Skeletal muscle cell (primary cell): ENCODE data around the gene SSRP1.

Experiments used
- DNase-seq: peaks from one replicate; pipeline ENCODE4 v3.0.0-alpha.2; 2010; ENCODE audit warnings: low read depth
- H3K4me3 ChIP-seq: 2 replicates; pipeline ENCODE4 v1.5.1; 2011; ENCODE audit warnings: low read depth, mild to moderate bottlenecking, control low read depth, low read length, moderate library complexity

Gene SSRP1

GRCh38 chr11:57321388-57322255, 14.1 kb downstream of the SSRP1 start:
- DNase-seq = no peak
- peak overlapping the region; percentile 94 for H3K4me3 ChIP-seq

DNA sequence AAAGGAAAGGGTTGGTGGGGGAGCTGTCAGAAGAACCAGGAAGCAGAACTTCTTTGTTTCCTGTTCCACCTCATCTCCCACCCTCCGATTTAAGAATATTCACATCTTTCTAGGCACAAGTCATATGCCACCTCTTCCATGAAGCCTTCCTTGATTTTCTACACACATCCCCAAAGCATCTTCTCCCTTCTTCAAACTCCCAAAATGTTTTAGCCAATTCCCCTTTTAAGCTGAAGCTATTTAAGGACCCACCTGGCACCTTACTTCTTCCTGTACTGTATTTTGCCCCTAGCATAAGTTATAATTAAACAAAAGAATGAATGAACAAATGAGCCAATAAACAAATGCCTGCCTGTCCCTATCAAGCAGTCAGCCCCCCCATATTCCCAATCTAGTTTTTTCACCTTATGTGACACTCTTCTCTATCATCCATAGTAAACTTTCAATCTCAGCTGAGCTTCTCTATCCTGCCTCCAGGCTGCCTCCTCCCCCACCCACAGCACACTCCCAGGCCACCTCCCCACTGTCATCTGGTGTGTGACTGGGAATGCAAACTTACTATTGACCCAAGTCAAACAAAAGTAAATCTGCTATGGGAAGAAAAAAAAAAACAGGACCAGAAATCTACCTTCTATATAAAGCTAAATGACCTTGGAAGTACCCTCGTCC, 14.8 kb downstream of the SSRP1 start:
- no peak for DNase-seq
- peak overlapping the region; percentile 94 for H3K4me3 ChIP-seq

DNA sequence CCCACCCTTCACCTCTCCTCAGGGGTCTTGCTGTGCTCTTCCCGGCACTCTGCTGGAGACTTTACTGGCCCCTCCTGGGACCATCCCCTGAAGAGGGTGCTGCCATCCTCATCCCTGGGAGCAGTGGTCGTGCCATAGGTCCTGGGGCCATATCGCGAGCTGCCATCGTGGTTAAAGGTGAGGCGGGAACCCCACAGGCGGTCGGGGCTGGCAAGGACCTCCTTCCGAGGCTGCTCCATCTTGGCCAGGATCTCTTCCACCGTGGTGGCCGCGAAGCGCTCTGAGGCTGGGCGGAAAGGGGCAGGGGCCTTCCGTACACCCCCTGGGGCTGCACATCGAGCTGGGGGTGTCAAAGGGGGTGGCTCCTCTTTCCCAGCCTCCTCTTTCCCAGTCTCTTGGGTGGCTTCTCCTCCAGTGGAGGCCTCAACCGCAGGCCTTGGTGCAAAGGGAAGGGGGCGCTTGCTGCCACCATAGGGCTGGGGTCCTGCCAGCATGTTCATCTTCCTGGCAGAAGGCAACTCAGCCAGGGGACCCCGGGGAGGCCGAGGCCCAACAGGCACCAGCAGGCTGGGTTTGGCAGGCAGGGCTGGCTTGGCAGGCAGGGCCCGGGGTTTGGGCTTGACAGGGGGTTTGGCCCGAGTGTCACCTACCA, 15.5 kb downstream of the SSRP1 start:
- H3K4me3 ChIP-seq = peak overlapping the region; percentile 5

DNA sequence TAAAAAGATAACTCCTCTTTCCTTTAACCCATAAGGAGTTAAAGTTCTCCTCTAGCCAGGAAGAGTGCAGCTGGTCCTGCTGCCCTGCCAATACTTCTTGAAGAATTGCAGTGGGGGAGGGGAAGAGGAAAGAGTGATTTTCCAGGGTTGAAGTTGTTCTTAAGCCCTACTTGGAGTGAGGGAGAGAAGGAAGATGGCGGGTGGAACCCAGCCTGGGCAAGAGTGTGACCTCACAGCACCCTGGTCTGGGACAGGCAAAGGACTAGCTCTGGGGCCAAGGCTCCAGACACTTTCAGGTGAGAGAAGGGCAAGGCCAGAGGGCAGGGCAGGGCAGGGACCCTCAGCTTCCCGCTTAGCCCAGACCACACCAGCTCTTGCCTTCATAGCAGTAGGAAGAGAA, 17.5 kb downstream of the SSRP1 start:
- no peak for DNase-seq
- no peak overlapping the region for H3K4me3 ChIP-seq

More for the DNA sequence above, 15.5 kb downstream of the SSRP1 start:
- no peak for DNase-seq

DNA sequence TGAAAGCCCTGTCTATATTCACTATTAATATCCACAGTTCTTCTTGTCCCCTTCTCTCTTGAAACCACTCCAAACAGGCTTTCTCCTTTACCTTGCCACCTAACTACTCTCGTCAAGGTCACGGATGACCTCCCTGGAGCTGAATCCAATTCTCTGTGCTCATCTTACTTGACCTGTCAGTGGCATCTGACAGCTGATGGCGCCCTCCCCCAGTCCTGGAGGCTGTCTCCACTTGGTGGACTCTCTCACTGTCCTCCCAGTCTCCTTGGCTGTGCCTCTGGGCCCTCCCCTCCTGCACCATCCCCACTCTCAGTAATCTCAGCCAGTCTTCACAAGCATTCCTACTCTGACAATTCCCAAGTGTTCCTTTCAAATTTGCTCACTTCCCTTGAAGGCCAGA, 19.7 kb downstream of the SSRP1 start:
- no peak overlapping the region for H3K4me3 ChIP-seq
- no peak for DNase-seq

DNA sequence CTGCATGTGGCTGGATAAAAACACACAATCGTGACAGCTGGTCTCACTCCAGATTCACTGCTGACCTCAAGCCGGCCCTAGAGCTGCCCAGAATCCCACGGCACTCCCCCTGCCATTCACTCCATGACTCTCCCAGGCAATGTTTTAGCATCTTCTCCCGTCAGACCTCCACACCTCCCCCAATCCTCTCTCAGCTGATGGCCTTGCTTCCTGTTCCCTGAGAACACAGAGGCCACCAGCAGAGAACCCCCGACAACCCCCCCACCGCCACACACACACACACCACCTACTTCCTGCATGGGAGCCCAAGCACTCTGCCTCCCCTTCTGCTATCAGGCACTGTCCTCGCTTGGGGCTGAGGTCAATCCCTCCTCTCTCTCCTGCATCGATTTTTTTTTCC, 20.2 kb downstream of the SSRP1 start:
- DNase-seq = no peak
- H3K4me3 ChIP-seq = no peak overlapping the region

DNA sequence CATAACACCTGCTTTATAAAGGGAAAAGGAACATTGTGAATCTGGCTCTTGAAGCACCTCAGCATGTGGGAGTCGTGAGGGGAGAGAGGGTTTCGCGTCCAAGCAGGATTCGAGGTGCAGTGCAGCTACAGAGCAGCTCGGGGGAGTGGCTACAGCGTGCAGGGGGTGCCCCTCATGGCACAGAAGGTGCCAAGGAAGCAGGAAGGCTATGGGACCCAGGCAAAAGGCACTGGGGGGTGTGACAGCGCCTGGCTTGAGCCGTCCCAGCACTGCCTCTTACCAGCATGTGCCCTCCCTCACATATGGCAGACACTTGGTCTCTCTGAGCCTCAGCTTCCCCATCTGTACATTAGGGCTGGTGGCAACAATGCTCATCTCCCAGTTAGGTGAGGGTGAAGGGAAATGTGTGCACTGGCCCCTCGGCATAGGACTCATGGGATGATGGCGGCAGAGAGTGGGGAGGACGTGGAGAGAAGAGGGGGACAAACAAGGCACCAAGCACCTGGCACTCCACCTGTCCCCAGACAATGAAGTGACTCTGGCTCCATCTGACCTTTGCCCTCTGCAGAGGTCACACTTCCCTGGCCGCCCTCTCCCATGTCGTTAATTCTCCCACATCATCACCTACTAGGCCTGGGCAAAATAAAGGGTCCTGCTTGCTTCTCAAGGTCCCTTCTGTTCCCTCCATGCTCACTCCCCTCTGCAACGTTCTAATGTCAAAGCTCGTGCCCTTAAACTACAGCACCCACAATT, 21.3 kb downstream of the SSRP1 start:
- DNase-seq = no peak
- H3K4me3 ChIP-seq = no peak overlapping the region

DNA sequence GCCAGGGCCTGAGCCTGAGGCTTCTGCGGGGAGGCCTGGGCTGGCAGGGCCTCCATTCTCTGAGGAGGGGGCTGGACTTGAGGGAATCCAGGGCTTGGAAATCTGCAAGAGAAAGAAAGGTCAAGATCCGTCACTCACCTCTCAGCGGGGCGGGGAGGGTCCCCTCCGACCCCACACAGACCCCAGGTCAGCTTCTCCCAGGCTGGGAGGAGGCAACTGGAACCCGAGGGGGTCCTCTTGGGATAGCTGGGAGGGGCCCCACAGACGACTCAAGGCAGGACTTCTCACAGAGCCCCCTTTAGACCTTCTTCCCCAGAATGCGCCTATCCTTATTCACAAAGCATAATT, 21.9 kb downstream of the SSRP1 start:
- H3K4me3 ChIP-seq = no peak overlapping the region
- no peak for DNase-seq

GRCh38 chr11:57313071-57313787, 22.5 kb downstream of the SSRP1 start:
- no peak overlapping the region for H3K4me3 ChIP-seq
- DNase-seq = no peak

DNA sequence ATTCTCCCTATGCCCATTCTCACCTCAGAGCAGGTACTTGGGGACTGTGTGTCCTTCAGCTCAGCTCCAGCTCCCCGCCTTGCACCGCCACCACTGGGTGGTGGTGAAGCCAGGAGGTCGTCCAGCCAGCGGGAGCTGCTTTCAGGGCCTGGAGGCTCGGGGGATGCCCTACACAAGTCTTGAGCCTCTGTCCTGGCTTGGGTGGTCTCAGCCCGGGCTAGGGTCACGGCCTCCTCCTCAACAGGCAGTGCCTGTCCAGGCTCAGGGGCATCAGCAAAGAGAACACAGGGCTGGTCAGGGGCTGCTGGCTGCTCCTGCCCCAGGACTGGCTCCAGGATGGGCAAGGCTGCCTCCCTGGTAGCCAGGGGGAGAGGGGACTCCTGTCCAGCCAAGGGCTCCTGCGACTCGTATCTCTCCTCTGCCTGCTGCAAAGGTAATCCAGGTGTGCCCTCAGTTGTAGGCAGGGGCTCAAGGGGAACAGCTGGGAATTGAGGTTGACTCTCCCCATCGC, 23.1 kb downstream of the SSRP1 start:
- no peak overlapping the region for H3K4me3 ChIP-seq
- DNase-seq = no peak

- DNase-seq = peak; percentile 97
- peak overlapping the region; percentile 54 for H3K4me3 ChIP-seq
These were observed 24.4 kb downstream of the SSRP1 start for GRCh38 chr11:57311109-57311936.

- peak overlapping the region; percentile 54 for H3K4me3 ChIP-seq
- no peak for DNase-seq
These were observed 25.0 kb downstream of the SSRP1 start for GRCh38 chr11:57310630-57311086.

DNA sequence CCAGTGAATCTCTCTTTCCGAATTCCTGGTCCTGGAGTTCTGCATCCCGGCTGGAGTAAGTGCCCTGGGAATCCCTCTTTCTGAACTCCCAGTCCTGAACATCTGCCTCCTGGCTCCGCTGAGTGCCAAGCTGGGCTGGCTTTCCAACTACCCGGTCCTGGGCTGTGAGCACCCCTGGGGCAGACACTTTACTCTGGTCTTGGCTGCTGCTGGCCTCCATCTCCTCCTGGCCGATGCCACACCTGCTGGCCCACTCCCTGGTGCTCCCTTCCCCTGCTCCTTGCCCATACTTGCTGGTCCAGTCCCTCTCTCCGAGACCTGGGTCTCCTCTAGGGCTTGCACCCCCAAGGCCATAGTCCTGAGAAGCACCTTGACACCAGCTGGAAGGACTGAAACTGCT, 25.6 kb downstream of the SSRP1 start:
- no peak overlapping the region for H3K4me3 ChIP-seq
- no peak for DNase-seq

- H3K4me3 ChIP-seq = no peak overlapping the region
- DNase-seq = no peak
These were observed 26.3 kb downstream of the SSRP1 start for GRCh38 chr11:57309106-57310059.

DNA sequence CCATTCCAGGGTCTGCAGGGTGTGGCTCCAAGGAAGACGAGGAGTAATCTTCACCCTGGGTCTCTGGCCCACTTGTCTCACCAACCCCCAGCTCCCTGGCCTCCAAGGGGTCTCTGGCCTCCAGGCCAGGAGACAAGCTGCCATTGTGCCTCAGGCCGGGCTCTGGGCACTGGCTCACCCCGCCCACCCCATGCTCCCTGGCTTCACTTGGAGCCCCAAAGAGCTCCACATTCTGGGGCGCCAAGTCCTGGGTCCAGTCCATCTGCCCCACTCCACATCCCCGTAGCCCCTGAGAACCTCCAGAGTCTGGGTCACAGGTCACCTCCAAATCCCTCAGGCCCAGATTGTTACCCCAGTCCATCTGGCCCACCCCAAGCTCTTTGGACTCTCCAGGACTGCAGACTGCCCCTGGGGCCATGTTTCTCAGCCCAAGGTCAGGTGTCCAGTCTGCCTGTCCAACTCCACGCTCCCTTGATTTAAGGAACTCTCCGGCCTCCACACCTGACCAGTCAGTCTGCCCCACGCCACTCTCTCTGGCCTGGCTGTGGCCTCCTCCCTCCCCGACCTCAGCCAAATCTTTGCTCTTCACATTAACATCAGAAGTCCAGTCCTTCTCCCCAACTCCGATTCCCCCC, 27.1 kb downstream of the SSRP1 start:
- H3K4me3 ChIP-seq = no peak overlapping the region
- no peak for DNase-seq

DNA sequence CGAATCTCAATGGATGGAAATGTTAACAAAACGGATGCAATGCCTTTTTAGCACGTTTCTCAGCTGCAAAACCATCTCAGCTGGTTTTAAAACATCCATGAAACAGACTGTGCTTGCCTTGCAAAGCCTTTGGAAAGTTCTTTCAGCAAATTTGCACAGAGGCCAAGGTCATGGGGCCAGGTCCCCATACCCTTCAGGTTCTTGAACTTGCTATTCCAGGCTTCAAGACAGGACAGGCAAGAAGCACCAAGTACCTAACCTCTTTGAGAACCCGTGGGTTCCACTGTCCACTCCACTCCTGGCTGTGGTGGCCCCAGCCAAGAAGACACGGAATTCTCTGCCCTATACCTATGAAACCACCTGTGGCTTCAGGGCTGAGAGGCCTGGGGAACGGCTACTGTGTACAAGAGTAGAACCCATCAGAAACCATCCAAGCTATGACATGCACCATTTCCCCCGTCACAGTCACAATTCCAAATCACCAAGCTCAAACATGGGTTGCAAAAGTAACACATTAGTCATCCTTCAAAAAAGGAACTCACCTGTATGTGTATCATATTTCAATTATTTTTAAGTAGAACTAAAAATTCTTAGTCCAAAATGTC, 27.9 kb downstream of the SSRP1 start:
- no peak overlapping the region for H3K4me3 ChIP-seq
- no peak for DNase-seq
